IMR-90 (cell line): ENCODE results near the gene DOK6. TPM values are rescaled to one million over a fixed set of nuclear protein-coding genes. Genes with fewer than 3 reads are reported as not detected.

Source experiments
- ATAC-seq: fragments of 200-7000 bp; cut with Tn5 transposase; 2 replicates; pipeline ENCODE4 v1.9.1; 2020; ENCODE audit warnings: low read depth, mild to moderate bottlenecking, moderate library complexity
- BruUV-seq: library from RNA; stranded (reverse); fragments of 400-500 nt; replicated peaks from 2 replicates; lab custom pipeline; 2021; lab: Mats Ljungman, UMichigan
- CTCF ChIA-PET: fragments of 300-600 bp; formaldehyde crosslinking; extraction: SDS; loops from one replicate; lab custom pipeline; 2021; ENCODE audit warnings: antibody characterized with exemption; lab: Yijun Ruan, JAX
- POLR2A ChIA-PET: fragments of 300-600 bp; sonication (Branson Sonifier 250); formaldehyde crosslinking; loops from one replicate; lab custom pipeline; 2022; ENCODE audit warnings: antibody characterized with exemption; ENCODE audit not compliant: unreplicated experiment; lab: Charles Lee
- DNase-seq: peaks from one replicate; pipeline ENCODE4 v3.0.0; 2013
- H2AFZ ChIP-seq: replicated peaks from 2 replicates; pipeline ENCODE3; 2013; ENCODE audit warnings: low read length, mild to moderate bottlenecking; ENCODE audit not compliant: poor library complexity
- H2AK5ac ChIP-seq: 2 replicates; pipeline ENCODE4 v1.6.1; 2013; ENCODE audit warnings: low read depth, low read length, inconsistent platforms
- H2AK9ac ChIP-seq: replicated peaks from 2 replicates; pipeline ENCODE3; 2013; ENCODE audit warnings: mild to moderate bottlenecking, low read depth, low read length, moderate library complexity; ENCODE audit not compliant: poor library complexity
- H2BK120ac ChIP-seq: 2 replicates; pipeline ENCODE4 v1.6.1; 2013; ENCODE audit warnings: low read depth, low read length, inconsistent platforms
- H2BK15ac ChIP-seq: 3 replicates; pipeline ENCODE4 v1.6.1; 2013; ENCODE audit warnings: low read depth, low read length, inconsistent platforms
- H2BK20ac ChIP-seq: 2 replicates; pipeline ENCODE4 v1.6.1; 2013; ENCODE audit warnings: low read depth, mild to moderate bottlenecking, inconsistent platforms, low read length, moderate library complexity
- H2BK5ac ChIP-seq: 2 replicates; pipeline ENCODE4 v1.6.1; 2013; ENCODE audit warnings: mild to moderate bottlenecking, low read depth, low read length, inconsistent platforms; ENCODE audit not compliant: poor library complexity, severe bottlenecking
- H3K14ac ChIP-seq: replicated peaks from 2 replicates; pipeline ENCODE4 v1.6.1; 2013; ENCODE audit warnings: low read depth, low read length, inconsistent platforms
- H3K18ac ChIP-seq: 2 replicates; pipeline ENCODE4 v1.6.1; 2013; ENCODE audit warnings: low read depth, low read length, control low read depth
- H3K23ac ChIP-seq: 2 replicates; pipeline ENCODE4 v1.6.1; 2013; ENCODE audit warnings: low read depth, low read length, inconsistent platforms
- H3K27ac ChIP-seq: 2 replicates; pipeline ENCODE4 v1.5.1; 2013; ENCODE audit warnings: mild to moderate bottlenecking, control low read depth, low read length; ENCODE audit not compliant: insufficient read depth
- H3K27me3 ChIP-seq: 2 replicates; pipeline ENCODE4 v1.6.1; 2013; ENCODE audit warnings: low read length; ENCODE audit not compliant: control insufficient read depth, insufficient read depth
- H3K36me3 ChIP-seq: 2 replicates; pipeline ENCODE4 v1.6.1; 2013; ENCODE audit warnings: low read length, mixed read lengths; ENCODE audit not compliant: control insufficient read depth, insufficient read depth
- H3K4ac ChIP-seq: 2 replicates; pipeline ENCODE4 v1.6.1; 2013; ENCODE audit warnings: low read depth, low read length, inconsistent platforms
- H3K4me1 ChIP-seq: 2 replicates; pipeline ENCODE4 v1.6.1; 2013; ENCODE audit warnings: low read length, mixed read lengths; ENCODE audit not compliant: control insufficient read depth, insufficient read depth
- H3K4me2 ChIP-seq: 2 replicates; pipeline ENCODE4 v1.6.1; 2013; ENCODE audit warnings: low read depth, mild to moderate bottlenecking, control low read depth, low read length, moderate library complexity
- H3K4me3 ChIP-seq: 2 replicates; pipeline ENCODE4 v1.5.1; 2013; ENCODE audit warnings: low read depth, mild to moderate bottlenecking, control low read depth, low read length, moderate library complexity; ENCODE audit not compliant: insufficient read depth
- H3K56ac ChIP-seq: 2 replicates; pipeline ENCODE4 v1.6.1; 2013; ENCODE audit warnings: low read length, inconsistent platforms; ENCODE audit not compliant: insufficient read depth; ENCODE audit errors: extremely low read depth
- H3K79me1 ChIP-seq, 2 experiments: 2 replicates each; pipeline ENCODE4 v1.6.1; 2013; ENCODE audit warnings: low read length in 2 of 2, inconsistent platforms in 1 of 2, low read depth in 1 of 2
- H3K9ac ChIP-seq: 2 replicates; pipeline ENCODE4 v1.6.1; 2013; ENCODE audit warnings: low read depth, low read length, control low read depth
- H3K9me1 ChIP-seq: 2 replicates; pipeline ENCODE4 v1.6.1; 2013; ENCODE audit warnings: low read length, inconsistent platforms; ENCODE audit not compliant: insufficient read depth
- H3K9me3 ChIP-seq: 2 replicates; pipeline ENCODE4 v1.6.1; 2013; ENCODE audit warnings: low read length; ENCODE audit not compliant: control insufficient read depth, insufficient read depth
- H4K20me1 ChIP-seq: 2 replicates; pipeline ENCODE4 v1.6.1; 2013; ENCODE audit warnings: low read length, inconsistent platforms; ENCODE audit not compliant: insufficient read depth
- H4K5ac ChIP-seq: 2 replicates; pipeline ENCODE4 v1.6.1; 2013; ENCODE audit warnings: mild to moderate bottlenecking, low read depth, low read length, control low read depth
- H4K8ac ChIP-seq, 2 experiments: 2 replicates each; pipeline ENCODE4 v1.6.1; 2013; ENCODE audit warnings: low read depth in 2 of 2, low read length in 2 of 2, control low read depth in 1 of 2, inconsistent platforms in 1 of 2
- H4K91ac ChIP-seq: 2 replicates; pipeline ENCODE4 v1.6.1; 2013; ENCODE audit warnings: low read depth, low read length, inconsistent platforms; ENCODE audit not compliant: insufficient read depth
- BHLHE40 ChIP-seq: fragments of 150-350 bp; IDR thresholded peaks from 2 replicates; pipeline ENCODE4 v1.6.1; 2016; ENCODE audit warnings: mild to moderate bottlenecking, low read depth, low read length
- FOS ChIP-seq: fragments of 150-350 bp; IDR thresholded peaks from 2 replicates; pipeline ENCODE4 v1.6.1; 2016; ENCODE audit warnings: low read depth, low read length
- MAFK ChIP-seq: IDR thresholded peaks from 2 replicates; pipeline ENCODE4 v1.6.1; 2012; ENCODE audit warnings: low read depth, low read length, improper control_type of control experiment
- MAZ ChIP-seq: IDR thresholded peaks from 2 replicates; pipeline ENCODE4 v1.6.1; 2012; ENCODE audit warnings: low read depth, mild to moderate bottlenecking, low read length, improper control_type of control experiment, moderate library complexity, borderline replicate concordance
- MXI1 ChIP-seq: IDR thresholded peaks from 2 replicates; pipeline ENCODE4 v1.6.1; 2012; ENCODE audit warnings: low read depth, mild to moderate bottlenecking, low read length, moderate library complexity, borderline replicate concordance
- NFE2L2 ChIP-seq: fragments of 150-350 bp; IDR thresholded peaks from 2 replicates; pipeline ENCODE4 v1.6.1; 2016; ENCODE audit warnings: low read depth, mild to moderate bottlenecking, low read length
- RAD21 ChIP-seq: IDR thresholded peaks from 2 replicates; pipeline ENCODE4 v1.6.1; 2012; ENCODE audit warnings: low read length, improper control_type of control experiment
- RCOR1 ChIP-seq: IDR thresholded peaks from 2 replicates; pipeline ENCODE4 v1.6.1; 2012; ENCODE audit warnings: mild to moderate bottlenecking, low read length, improper control_type of control experiment; ENCODE audit not compliant: insufficient replicate concordance
- RFX5 ChIP-seq: IDR thresholded peaks from 2 replicates; pipeline ENCODE4 v1.8.0; 2012; ENCODE audit warnings: low read depth, mild to moderate bottlenecking, low read length, moderate library complexity
- SMC3 ChIP-seq: fragments of 150-350 bp; IDR thresholded peaks from 2 replicates; pipeline ENCODE4 v1.6.1; 2016; ENCODE audit warnings: low read depth, mild to moderate bottlenecking, antibody characterized with exemption, low read length, moderate library complexity
- WGBS, 2 experiments: methylation state at CpG; one replicate each; pipeline versions ENCODE4 v1.1.5 to v1.1.7; 2013; ENCODE audit warnings: missing lambda C conversion rate in 2 of 2; ENCODE audit not compliant: insufficient read length in 1 of 2; ENCODE audit errors: extremely low coverage in 2 of 2; 5-methylcytosine and 5-hydroxymethylcytosine counted together
- dilution Hi-C: fragments of 300-500 bp; cut with HindIII; formaldehyde crosslinking; loops from one replicate; pipeline ENCODE4 v1.14.3; 2018; ENCODE audit warnings: low sequenced_read_pairs; ENCODE audit not compliant: unreplicated experiment
- in situ Hi-C: fragments of 300-500 bp; cut with MboI; formaldehyde crosslinking; loops from 3 replicates; pipeline ENCODE4 v1.14.3; 2019; ENCODE audit warnings: low sequenced_read_pairs, inconsistent platforms, mixed read lengths
- intact Hi-C: fragments of 100-400 bp; cut with micrococcal nuclease; formaldehyde crosslinking; loops from 2 replicates; pipeline ENCODE4 v1.10.0; 2022
- polyA plus RNA-seq, 3 experiments: library from polyadenylated mRNA; depleted of rRNA; stranded (reverse); fragments of >200 nt; gene quantifications; 2 replicates each; pipeline ENCODE4 v1.2.3, GENCODE V29; 2012; ENCODE audit warnings: low replicate concordance in 1 of 3
- total RNA-seq: library from RNA; depleted of rRNA; stranded (reverse); fragments of >200 nt; gene quantifications from 2 replicates; pipeline ENCODE4 v1.2.3, GENCODE V29; 2012
- TF ChIP-seq, protein P1 (sequence below): fragments of 150-350 bp; IDR thresholded peaks from 2 replicates; pipeline ENCODE4 v1.6.1; 2017; ENCODE audit warnings: mild to moderate bottlenecking, antibody characterized with exemption, low read length, low read depth
- TF ChIP-seq, protein P2 (sequence below): conservative IDR thresholded peaks from 2 replicates; pipeline ENCODE4 v1.5.1; 2012; ENCODE audit warnings: mild to moderate bottlenecking, low read depth, low read length, improper control_type of control experiment

DOK6 gene
- total and polyA plus RNA-seq, 2 of the 4 experiments (the other 2 are of a cell fraction): 1.9 to 2.7 TPM

DNA sequence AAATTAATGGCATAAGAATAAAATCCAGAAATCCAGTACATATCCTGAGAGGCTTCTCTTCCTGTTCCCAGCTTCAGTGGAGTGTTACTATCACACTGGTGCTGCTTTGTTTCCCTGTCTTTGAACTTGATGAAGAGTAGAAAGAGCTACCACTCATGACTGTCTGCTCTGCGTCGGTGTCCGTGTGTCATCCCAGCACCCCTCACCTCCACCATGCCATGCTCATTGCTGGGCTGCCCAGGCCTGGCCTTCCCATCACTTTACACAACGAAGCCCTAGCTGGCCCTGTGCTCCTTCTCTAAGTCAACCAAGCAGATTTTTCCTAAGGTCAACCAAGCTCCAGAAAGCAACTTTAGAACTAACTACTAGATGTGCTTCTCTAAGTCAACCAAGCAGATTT, 215.4 kb downstream of the DOK6 start:
- TF ChIP-seq BHLHE40: no peak
- TF ChIP-seq SMC3: no peak
- TF ChIP-seq, protein P1, sequence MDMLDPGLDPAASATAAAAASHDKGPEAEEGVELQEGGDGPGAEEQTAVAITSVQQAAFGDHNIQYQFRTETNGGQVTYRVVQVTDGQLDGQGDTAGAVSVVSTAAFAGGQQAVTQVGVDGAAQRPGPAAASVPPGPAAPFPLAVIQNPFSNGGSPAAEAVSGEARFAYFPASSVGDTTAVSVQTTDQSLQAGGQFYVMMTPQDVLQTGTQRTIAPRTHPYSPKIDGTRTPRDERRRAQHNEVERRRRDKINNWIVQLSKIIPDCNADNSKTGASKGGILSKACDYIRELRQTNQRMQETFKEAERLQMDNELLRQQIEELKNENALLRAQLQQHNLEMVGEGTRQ: no peak
- no peak for TF ChIP-seq MAZ
- TF ChIP-seq FOS: no peak
- no peak for TF ChIP-seq RCOR1
- no peak for TF ChIP-seq MAFK
- TF ChIP-seq MXI1: no peak
- TF ChIP-seq NFE2L2: no peak
- TF ChIP-seq RFX5: no peak
- TF ChIP-seq, protein P2, sequence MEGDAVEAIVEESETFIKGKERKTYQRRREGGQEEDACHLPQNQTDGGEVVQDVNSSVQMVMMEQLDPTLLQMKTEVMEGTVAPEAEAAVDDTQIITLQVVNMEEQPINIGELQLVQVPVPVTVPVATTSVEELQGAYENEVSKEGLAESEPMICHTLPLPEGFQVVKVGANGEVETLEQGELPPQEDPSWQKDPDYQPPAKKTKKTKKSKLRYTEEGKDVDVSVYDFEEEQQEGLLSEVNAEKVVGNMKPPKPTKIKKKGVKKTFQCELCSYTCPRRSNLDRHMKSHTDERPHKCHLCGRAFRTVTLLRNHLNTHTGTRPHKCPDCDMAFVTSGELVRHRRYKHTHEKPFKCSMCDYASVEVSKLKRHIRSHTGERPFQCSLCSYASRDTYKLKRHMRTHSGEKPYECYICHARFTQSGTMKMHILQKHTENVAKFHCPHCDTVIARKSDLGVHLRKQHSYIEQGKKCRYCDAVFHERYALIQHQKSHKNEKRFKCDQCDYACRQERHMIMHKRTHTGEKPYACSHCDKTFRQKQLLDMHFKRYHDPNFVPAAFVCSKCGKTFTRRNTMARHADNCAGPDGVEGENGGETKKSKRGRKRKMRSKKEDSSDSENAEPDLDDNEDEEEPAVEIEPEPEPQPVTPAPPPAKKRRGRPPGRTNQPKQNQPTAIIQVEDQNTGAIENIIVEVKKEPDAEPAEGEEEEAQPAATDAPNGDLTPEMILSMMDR: no peak
- TF ChIP-seq RAD21: no peak
- H4K5ac ChIP-seq: no peak overlapping the region
- no peak overlapping the region for H3K4me2 ChIP-seq
- H4K20me1 ChIP-seq: no peaks in the 10 kb centered on the region
- H3K23ac ChIP-seq: no peak overlapping the region
- BruUV-seq: no TSS peak
- intact Hi-C loops (no loop called here), dilution Hi-C loops (no loop called here), in situ Hi-C loops (no loop called here)
- H3K14ac ChIP-seq: no peak overlapping the region
- 100% methylated on average over 1 of the region's 4 CpGs; no CpG with 5 or more reads in 1 of the 2 experiments for WGBS, 2 experiments
- no peak overlapping the region for H3K56ac ChIP-seq
- H4K91ac ChIP-seq: no peak overlapping the region
- H2BK5ac ChIP-seq: no peak overlapping the region
- H3K4me1 ChIP-seq: no peaks in the 10 kb centered on the region; the same call in 1 of the 2 replicates
- H3K27me3 ChIP-seq: no peaks in the 10 kb centered on the region
- H2AK5ac ChIP-seq: no peak overlapping the region
- no peak overlapping the region for H2BK20ac ChIP-seq
- H4K8ac ChIP-seq: no peak overlapping the region
- H2BK15ac ChIP-seq: no peak overlapping the region
- H3K36me3 ChIP-seq: no peaks in the 10 kb centered on the region
- POLR2A ChIA-PET: no interaction called here
- H3K4me3 ChIP-seq: no peak overlapping the region
- CTCF ChIA-PET: no interaction called here
- H3K4ac ChIP-seq: no peak overlapping the region
- H3K79me1 ChIP-seq: no peaks in the 10 kb centered on the region
- no peak overlapping the region for H3K9ac ChIP-seq
- DNase-seq (no peak), ATAC-seq (no peak)
- no peak overlapping the region for H2AK9ac ChIP-seq
- H2AFZ ChIP-seq: no peak overlapping the region
- H3K9me3 ChIP-seq: no peaks in the 10 kb centered on the region
- H3K9me1 ChIP-seq: no peaks in the 10 kb centered on the region
- H3K27ac ChIP-seq: no peak overlapping the region
- no peak overlapping the region for H2BK120ac ChIP-seq
- no peak overlapping the region for H3K18ac ChIP-seq
